GM04504 (cell line): Measurements from ENCODE around the gene GATAD2A.
"Not testable (repeated sequence)": the region's sequence is repeated elsewhere in the genome, so short reads cannot be mapped to it uniquely, and the experiment has no call there.

Experiments used
- DNase-seq: peaks from one replicate; pipeline ENCODE4 v3.0.0-alpha.2; 2012; ENCODE audit warnings: low read depth

GATAD2A gene

DNA sequence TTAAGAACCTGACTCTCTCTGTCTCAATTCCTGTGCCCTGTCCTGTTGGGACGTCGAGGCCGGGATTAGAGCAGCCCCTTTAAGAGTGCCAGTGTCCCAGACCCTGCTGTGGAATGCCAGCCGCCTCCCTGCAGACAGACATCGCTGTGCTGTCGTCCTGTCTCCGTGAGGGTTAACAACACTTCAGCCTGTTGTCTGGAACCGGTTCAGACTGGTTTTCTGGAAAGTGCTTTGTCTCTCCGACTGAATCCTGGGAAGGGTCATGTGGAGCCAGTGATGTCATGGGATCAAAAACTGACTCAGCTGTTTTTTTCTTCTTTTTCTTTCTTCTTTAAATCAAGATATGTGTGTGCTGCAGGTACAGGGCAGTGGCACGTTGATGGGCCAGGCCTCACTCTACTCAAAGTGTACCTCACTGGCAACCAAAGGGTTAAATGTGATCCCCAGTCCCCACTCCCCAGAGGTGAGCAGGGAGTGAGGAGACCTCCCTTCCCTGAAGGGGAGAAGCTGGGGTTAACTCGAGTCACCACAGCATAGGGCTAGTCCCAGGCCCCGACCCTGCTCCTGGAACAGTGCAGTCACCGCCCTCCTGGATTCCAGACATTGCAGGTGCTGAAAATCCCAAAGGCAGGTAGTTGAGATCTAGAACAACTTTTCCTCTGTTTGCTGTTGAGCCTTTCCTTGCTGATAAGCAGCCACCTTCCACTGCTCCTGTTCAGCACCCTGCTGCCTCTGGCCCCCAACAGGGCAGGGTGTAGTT lies 59.0 kb downstream of the GATAD2A start:
- DNase-seq = no peak

DNA sequence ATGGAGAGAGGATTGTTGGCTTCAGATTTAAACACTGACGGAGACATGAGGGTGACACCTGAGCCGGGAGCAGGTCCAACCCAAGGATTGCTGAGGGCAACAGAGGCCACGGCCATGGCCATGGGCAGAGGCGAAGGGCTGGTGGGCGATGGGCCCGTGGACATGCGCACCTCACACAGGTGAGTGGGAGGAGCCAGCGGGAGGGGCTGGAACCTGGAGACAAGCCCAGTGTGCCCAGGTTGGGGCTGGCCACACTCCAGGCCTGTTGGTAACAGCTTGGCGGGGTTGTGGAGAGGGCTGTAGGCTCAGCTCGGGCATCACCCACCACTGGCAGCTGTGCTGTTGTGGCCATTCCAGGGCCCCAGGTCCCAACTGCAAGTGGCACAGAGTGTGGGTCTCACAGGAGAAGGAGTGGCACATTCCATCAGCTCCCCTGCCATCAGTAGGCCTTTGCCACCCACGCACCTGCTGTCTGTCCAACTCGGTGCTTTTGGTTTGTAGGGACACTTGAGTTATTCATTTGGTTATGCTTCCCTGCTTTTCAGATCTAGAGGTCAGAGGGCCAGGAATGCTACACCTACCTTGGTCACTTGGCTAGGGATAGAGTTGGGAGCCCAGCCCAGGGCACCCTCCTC lies 60.1 kb downstream of the GATAD2A start:
- no peak for DNase-seq

DNA sequence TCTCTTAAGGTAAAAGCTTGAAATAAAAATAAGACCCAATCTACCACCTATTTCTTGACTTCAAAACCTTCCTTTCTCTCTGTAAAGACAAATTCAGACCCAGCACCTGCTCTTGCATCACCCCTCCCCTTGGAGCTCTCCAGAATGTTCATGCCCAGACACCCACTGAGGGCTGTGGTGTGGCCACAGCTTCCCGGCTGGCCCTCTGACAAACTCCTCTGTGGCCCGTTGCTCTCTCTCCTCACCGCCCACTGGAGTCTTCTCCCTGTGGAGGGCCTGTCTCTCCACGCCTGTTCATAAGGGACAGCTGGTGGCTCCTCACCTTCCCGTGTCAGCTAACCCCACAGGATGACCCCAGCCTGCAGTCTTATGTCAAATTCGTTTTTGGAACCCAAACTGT lies 60.7 kb downstream of the GATAD2A start:
- no peak for DNase-seq

DNA sequence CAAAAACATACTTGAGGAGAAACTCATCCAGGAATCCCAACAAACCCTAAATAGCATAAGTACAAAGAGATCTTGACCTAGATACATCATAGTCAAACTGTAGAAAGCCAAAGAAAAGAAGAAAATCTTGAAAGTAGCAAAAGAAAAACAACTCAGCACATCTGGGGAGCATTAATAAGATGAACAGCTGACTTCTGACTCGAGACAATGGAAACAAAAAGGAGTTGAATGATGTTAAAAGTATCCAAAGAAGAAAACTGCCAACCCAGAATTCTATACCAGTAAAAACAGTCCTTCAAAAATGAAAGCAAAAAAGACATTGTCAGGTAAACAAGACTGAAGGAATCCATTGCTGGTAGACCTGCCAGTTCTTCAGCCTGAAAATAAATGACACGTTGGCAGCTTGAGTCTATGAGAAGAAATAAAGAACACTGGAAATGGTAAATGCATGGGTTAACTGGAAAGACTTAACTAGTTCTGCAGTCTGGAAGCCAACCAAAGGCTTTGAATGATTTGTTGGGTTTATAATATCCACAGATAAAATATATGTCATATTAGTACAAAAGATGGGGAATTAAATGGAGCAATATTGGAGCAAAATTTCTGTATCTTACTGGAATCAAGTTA lies 63.1 kb downstream of the GATAD2A start:
- no peak for DNase-seq

DNA sequence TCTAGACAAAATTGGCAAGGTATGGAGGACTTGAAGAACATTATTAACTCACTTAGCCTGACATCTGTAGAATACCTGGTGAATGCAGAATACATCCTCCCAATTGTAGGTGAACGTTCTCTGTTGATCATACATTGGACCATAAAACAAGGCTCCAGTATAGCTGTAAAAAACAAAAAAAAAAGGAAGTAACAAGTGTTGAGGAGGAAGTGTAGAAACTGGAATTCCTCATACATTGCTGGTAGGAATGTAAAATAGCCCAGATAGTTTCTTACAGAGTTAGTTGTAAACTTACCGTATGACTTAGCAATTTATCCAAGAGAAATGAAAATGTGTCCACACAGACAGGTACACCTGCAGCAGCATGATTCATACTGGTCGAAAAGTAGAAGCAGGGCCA lies 65.1 kb downstream of the GATAD2A start:
- no peak for DNase-seq

DNA sequence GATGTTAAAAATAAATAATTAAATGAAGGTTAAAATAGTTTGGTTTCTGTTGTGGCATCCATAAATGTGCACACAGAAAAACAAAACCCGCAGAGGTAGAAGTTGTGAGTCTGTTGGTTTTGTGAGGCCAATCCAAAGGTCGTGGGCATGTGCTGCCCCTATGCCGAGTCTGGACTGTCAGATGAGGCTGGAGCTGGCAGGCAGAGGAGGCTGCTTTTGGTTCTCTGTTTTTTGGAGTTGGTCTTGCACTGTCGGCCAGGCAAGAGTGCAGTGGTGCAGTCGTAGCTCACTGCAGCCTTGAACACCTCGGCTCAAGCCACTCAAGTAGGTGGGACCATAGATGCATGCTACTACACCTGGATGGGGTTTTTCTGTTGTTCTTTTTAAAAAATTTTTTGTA lies 66.2 kb downstream of the GATAD2A start:
- DNase-seq = no peak

DNA sequence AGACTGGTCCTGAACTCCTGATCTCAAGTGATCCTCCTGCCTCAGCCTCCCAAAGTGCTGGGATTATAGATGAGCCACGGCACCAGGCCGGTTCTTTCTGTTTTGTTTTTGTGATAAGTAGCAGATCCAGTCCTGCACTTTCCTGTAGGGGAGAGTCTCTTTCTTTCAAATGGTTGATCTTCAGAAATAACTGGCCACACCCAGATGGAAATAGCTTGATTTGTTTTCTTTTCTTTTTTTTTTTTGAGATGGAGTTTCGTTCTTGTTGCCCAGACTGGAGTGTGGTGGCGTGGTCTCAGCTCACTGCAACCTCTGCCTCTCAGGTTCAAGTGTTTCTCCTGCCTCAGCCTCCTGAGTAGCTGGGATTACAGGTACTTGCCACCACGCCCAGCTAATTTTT lies 66.6 kb downstream of the GATAD2A start:
- DNase-seq = not testable (repeated sequence)

DNA sequence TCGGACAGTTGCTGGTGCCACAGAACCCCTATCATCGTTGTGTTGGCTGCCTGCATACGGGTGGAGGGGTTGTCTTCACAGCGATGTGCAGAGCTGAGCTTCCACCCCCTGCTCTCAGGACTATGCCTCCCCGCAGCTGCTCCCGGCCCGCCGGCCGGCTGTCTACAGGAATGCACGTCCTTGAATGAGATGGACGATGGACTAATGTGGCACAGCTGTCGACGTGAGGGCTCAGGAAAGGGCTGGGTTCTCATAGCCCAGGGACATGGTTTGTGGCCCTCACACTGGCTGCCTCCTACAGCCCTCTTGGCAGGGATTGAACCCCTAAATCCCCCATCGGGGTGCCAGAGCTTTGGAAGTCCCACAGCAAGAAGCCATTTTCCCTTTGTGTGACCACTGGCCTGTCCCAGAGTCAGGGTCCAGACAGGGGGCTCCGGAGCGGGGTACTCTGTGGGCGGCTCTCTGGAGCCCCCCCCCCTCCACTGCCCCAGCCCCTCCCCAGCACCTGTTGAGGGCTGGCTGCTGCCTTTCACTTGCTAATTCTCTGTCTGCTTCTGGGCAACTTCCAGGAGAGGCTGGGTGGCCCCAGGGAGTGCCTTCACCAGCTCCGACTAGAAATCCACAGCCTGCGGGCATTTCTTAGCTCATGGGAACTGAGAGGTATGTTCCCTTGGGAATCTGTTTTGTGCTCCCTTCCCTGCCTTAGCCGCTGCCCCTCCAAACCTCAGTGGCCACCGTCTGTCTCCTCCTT lies 69.7 kb downstream of the GATAD2A start:
- DNase-seq = no peak

DNA sequence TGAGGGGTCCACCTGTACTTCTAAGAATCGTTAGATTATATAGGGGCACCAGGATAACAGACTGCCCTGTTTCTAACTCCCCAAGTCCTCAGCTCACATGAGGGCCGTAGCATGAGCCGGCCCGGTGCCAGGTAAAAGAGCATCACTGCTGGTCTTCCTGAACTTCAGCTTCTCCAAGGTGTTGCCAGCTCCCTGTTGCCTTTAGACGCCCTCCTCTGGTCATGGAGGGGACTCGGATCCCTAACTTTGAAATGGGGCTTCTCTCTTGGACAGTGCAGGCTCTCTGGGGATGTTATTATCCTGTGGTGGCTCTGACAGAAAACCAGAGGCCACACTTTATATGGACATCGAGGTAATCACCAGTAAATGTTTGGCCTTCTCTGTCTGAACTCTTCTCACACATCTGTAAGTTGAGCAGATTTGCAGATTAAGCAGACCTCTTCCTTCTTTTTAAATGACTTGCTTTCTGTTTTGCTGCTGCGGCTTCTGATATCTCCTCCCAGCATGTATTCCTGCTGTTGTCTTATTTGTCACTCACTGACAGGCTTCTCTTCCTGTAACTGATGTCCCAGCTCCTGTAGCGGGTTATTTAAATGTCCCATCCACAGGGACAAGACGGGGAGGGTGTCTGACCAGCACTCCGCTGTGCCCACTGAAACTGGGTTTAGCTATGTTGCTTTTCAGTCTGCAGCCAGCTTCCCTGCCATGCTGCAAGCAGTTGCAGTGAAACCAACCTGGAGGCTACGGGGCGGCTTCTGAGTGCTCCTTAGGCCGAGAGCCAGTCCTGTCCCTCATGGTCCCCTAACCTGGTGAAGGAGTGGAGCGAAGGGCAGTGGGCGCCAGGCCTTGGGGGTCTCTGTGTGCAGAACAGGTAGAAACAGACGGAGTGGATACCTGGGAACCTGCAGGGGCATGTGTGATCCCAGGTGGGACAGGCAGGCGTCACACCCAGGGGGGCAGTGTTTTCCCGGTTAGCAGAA lies 70.7 kb downstream of the GATAD2A start:
- DNase-seq = no peak

DNA sequence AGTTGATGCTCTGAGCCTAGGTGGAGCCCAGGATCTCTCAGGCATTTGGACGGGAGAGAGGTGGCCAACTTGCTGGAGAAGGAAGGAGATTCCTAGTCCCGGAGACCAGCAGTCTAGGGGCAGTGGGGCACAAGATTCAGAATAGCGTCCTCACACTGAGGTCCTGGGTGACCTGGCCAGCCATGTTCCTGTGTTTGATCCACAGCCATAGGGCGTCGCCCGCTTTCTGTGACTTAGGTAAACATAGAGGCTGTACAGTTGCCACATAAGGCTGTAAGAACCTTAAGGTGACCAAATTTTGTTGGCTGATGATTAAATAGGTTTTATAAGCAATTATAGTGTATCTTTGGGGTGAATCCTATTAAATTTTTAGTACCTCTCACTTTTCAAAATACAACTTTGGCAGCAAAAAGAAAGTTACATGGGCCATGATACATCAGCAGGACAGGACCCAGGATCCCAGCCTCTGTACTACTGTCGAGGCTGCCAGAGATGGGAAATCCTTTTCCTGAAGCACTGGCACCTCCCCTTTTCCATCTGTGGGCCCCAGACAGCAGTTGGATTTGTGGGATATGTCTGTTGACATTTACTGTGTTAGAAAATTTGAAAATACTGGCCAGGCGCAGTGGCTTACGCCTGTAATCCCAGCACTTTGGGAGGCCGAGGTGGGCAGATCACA lies 72.4 kb downstream of the GATAD2A start:
- no peak for DNase-seq

DNA sequence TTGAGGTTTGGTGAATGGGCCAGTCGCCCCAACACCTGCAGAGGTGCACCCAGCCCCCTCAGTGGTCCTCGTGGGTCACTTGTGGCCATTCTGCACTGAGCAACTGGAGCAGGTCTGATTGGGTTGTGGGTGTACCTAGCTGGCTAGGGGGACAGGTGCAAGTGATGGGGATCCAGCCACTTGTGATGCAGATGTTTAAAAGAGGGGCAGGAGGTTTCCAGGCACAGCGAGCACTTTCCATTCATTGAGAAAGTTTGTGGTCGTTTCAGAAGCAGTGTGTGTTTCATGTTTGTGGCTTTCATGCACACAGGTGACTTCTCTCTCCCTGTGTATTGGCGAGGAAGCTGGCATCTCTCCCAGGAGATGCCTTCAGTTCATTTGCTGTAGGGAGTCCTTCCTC lies 75.2 kb downstream of the GATAD2A start:
- no peak for DNase-seq

DNA sequence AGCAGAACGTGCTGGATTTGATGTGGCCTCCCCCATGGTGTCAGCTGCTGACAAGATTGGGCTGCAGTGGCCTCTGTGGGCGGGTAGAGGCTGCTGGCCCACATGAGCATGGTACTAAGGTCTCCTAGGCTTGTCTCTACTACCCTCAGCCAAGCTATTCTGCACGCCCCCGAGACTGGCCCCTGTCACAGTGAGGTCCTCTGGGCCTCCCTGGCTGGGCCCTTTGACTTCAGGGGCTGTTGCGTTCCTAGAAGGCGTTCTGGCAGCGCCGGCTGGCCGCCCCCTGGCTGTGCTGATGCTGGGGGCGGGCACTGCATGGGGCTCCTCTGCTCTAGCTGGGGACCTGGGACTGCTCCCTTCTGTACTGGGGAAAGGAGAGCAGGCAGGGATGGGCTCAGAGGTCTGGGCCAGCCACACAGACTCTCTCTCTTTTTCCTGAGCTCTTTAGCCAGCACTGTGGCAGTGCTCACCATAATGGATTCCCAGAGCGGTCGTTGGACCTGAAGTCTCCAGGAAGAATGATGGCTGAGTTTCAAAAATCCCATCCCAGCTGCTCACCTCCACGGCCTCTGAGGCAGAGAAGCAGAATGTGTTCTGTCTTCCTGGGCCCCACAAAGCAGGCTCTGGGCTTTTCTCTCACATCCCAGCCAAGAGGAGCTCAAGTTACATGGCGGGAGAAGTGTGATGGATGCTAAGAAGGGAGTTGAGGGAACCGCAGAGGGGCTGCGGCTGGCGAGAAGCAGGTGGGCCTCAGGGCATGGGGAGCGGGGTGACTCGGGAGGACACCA lies 77.5 kb downstream of the GATAD2A start:
- DNase-seq = no peak

DNA sequence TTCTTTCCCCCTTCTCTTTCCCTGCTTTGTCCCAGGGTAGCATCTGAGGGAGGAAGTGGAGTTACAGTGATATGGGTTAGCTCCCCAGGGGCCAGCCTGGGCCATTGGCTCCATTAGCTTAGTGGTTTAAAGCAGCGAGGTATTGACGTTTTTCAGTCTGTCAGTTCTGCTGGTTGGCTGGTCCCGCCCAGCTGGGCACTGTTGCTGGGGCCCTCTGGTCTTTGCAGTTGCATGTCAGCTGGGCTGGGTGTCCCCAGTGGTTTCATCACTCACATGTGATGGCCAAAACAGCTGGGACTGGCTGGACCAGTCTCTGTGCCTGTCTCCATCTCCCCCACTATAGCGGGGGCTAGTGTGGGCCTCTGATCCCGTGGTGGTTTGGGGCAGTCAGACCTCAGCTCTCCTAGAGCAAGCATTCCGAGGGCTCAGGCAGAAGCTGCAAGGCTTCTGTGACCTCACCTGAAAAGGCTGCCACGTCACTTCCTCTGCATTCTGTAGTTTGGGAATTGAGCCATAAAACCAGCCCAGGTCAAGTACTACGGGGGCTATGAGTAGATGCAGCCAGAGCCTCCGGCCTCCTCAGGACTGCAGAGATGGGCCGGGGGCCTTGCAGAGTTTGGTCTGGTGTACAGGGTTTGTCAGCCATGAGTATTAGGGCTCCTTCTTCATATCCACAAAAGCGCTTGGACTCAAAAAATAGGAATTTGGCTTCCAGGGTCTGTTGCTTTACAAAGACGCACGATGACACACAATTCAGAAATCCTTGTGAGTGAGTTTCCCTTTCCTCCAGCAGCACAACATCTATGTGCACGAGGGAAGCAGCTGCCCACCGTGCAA lies 79.9 kb downstream of the GATAD2A start:
- no peak for DNase-seq

DNA sequence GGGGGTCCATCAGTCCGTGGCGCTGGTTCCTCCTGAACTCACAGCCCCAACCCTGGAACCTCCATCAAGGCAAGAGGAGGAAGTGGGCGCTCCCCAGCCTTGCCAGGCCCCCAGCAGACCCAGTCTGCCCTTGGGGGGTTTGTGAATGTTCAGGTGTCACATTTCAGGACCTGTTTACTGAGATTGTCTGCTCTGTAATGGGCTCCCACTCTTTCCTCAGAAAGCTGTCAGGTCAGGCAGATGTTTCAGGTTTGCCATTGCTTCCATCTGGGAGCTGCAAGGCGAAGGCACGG lies 80.5 kb downstream of the GATAD2A start:
- no peak for DNase-seq

DNA sequence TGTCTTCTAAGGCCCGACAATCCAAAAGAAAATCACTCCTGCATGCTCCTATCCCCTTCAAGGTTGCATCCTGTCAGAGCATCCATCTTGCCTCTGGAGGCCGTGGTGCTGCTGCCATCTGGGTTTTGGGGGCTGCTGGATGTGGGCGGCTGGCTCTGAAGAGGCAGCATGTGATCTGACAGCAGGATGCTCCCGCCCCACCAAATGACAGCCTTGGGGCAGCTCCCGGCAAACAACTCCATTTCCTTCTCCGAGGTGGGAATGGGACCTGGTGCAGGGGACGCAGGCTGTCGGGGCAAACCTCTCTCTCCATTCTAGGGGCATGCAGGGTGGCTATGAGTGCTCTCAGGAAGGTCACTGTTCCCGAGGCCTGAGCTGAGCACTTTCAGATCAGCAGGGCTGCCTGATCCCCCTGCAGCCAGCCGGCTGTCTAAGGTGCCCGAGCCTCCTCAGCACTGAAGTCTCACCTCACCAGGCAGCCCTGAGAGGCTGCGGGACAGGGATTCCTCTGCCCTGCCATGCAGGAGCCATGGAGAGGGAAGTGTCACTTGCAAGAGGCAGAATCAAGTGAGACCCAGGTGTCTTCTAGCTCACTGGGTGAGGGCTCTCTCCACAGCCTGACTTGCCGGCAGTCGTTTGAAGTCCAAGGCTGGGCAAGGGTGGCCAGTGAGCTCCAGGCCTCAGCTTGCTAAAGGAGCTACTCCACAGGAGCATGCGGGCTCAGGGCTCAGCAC lies 81.0 kb downstream of the GATAD2A start:
- no peak for DNase-seq

DNA sequence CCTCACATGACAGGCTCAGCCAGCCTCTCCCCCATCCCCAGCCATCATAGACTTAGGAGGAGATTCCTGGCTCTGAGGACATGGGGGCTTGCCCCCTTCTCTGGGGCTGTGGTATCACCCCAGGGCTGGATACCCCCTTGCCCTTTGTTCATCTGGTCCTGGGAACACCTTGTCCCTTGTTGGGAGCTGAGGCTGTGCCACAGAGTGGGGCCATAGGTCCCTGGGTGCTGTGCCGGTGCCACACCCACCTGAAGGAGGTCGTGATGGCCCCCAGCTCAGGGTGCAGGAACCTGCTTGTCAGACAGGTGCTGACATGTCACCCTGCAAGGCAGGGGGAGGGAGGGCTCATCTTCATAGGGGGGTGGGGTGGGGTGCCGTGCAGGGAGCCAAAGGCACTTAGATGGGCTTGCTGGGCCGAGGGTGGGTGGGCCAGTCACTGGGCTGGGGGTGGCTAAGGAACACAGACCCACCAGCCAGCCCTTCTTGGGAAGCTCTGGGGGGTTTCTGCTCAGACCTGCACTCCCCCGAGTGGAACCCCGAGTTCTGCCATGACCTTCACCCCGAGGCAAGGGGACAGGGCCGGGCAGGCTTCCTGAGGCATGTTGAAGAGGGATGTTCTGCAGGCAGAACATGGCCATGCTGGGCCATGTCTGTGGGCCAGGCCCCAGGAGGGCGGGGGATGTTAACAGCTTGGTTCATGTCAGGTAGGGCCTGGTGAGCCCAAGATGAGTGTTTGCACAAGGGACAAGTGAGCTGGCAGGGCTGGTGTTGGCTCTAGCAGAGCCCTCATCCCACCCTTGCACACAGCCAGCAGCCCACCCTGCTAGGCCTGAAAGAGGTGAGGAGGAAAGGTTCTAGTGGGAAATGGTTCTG lies 81.8 kb downstream of the GATAD2A start:
- no peak for DNase-seq

DNA sequence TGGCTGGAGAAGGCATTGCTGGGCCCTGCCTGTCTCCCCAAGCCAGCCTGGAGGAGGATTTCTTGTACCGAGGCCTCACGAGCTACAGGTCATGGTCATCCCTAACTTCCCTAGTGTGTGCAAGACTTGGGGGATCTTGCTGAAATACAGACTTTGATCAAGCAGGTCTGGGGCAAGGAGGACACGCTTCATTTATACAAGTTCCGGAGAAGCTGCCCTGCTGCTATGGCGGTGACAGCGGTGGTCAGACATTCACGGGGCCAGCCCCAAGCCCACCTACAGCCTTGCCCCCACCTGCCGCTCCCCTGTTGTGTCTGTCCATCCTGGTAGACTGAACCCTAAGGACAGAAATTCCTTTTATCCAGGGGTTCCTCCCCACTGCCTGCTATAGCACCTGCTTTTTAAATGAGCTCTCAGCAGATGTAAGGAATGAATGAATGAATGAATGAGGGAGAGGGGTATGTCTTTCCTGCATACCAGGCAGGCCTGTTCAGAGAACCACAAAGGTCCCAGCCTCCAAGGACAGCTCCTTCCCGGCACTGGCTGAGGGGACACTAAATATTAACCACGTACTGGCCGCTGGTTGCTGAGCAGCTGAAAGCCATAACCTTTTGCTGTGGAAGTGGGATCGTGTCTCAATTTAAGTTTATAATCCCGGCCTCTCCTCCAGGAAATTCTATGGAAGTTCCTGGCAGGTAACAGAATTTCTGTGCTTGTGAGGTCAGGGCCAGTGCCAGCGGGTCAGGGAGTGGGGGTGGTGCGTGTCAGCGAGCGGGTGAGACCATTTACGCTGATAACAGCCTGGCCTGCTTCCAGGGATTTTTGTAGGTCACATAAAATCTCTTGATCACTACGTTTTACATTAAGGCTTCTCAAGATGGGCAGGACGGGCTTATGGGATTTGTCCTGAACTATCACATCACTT lies 82.7 kb downstream of the GATAD2A start:
- no peak for DNase-seq
